Right lobe of liver (tissue), 6 donors: Measurements from ENCODE around the gene CSRNP2. TPM values are rescaled to one million over a fixed set of nuclear protein-coding genes. Genes with fewer than 3 reads are reported as not detected.

Source experiments
- ATAC-seq, 4 donors: fragments of 200-7000 bp; cut with Tn5 transposase; one replicate each; pipeline ENCODE4 v1.9.1; 2020; ENCODE audit warnings: mild to moderate bottlenecking in 4 of 4, moderate library complexity in 4 of 4
- DNase-seq, 3 donors: peaks; one replicate each; pipeline ENCODE4 v3.0.0-alpha.2; 2020
- H3K27ac ChIP-seq, 3 donors: fragments of 200-600 bp; one replicate each; pipeline ENCODE4 v1.8.0; 2022
- H3K27me3 ChIP-seq, 2 donors: fragments of 200-600 bp; one replicate each; pipeline ENCODE4 v1.8.0; 2022
- H3K36me3 ChIP-seq, 4 donors: fragments of 200-600 bp; sonication (generic) in 1 of 4; one replicate each; pipeline versions ENCODE4 v1.5.1 to v1.8.0; 2017 to 2022; ENCODE audit warnings: control low read depth in 1 of 4
- H3K4me1 ChIP-seq, 4 donors: fragments of 200-600 bp; sonication (generic) in 1 of 4; one replicate each; pipeline versions ENCODE4 v1.5.1 to v1.8.0; 2017 to 2022; ENCODE audit warnings: control low read depth in 1 of 4
- H3K4me3 ChIP-seq, 3 donors: fragments of 200-600 bp; one replicate each; pipeline ENCODE4 v1.8.0; 2022
- H3K9me3 ChIP-seq, 4 donors: fragments of 200-600 bp; sonication (generic) in 1 of 4; one replicate each; pipeline versions ENCODE4 v1.5.1 to v1.8.0; 2017 to 2022; ENCODE audit warnings: control low read depth in 1 of 4
- CTCF ChIP-seq, 4 donors: fragments of 200-600 bp in 3 of 4; fragments of 450-650 bp in 1 of 4; IDR thresholded peaks; one replicate each; pipeline versions ENCODE4 v1.5.1 to v1.8.0; 2016 to 2022; ENCODE audit warnings: antibody characterized with exemption in 4 of 4, mild to moderate bottlenecking in 2 of 4
- POLR2A ChIP-seq: fragments of 450-650 bp; IDR thresholded peaks from one replicate; pipeline ENCODE4 v1.6.1; 2017; ENCODE audit warnings: antibody characterized with exemption, mild to moderate bottlenecking
- WGBS: methylation state at CpG from one replicate; pipeline ENCODE4 v1.1.6; 2018; ENCODE audit warnings: low coverage, low lambda C conversion rate; ENCODE audit not compliant: insufficient coverage; ENCODE audit errors: missing lambda C conversion rate; 5-methylcytosine and 5-hydroxymethylcytosine counted together
- intact Hi-C, 2 donors: fragments of 100-400 bp; cut with DNase I; formaldehyde crosslinking; loops; one replicate each; pipeline versions ENCODE4 v1.11.2 to v1.14.1; 2022
- total RNA-seq, 6 experiments: library from RNA; depleted of rRNA in 2 of 6; stranded (reverse); fragments of >200 nt in 2 of 6; fragmentation: NEBNext Ultra II Directional in 3 of 6; extraction: Animal tissue kit (Norgen Biotek cat#: 25700) in 3 of 6; gene quantifications; one replicate each; pipeline versions ENCODE4 v1.1.0 to v1.2.4, GENCODE V29; 2016 to 2023
- donor health status: DM: no; HTN: yes; CAD: no.
- donor health status: DM: no; HTN: no; CAD: no.
- donor health status: DM: no; HTN: no; CAD: no.
- donor health status: DM: no; HTN: yes; CAD: no.
- donor health status: DM: no; HTN: yes; CAD: no.

Gene CSRNP2
- total RNA-seq, 6 experiments from 2014 or later, result 5.2 to 9.4 (median 6.7) TPM

GRCh38 chr12:51047655-51048540, 35.5 kb downstream of the CSRNP2 start, which contains the start of gene LETMD1:
TSS of gene LETMD1 (plus strand) at chr12:51048327. CDS start at chr12:51048357, 30 bp downstream.
- intact Hi-C loops, result no loop called here
- WGBS, result 3% methylated on average over 35 of the region's 51 CpGs
- peak; percentile 90 for TF ChIP-seq POLR2A
- TF ChIP-seq CTCF (IDR thresholded peaks at IDR 0.05), result peak; percentile 89 to 96 (median 93)
- Histone ChIP-seq H3K4me1 (peaks cover 0 to 14% (median 5%) of the 10 kb centered on the region in 4 donors), H3K27ac (peak within 1 kb of the TSS; percentile 88 to 94 (median 91)), H3K9me3 (no peaks in the 10 kb centered on the region), H3K27me3 (no peaks in the 10 kb centered on the region), H3K4me3 (peak within 1 kb of the TSS; percentile 83 to 88 (median 87)), H3K36me3 (peaks cover 0 to 22% (median 4%) of the 10 kb centered on the region in 4 donors)
- peak; percentile 96 to 99 (median 98) for ATAC-seq
- peak; percentile 89 to 97 (median 94) for DNase-seq

GRCh38 chr12:51036279-51036678, 47.1 kb downstream of the CSRNP2 start:
- H3K4me3 ChIP-seq, result no peak overlapping the region

GRCh38 chr12:51033457-51034089, 49.8 kb downstream of the CSRNP2 start:
- Histone ChIP-seq H3K27ac (no peak overlapping the region), H3K36me3 (no peaks in the 10 kb centered on the region), H3K4me1 (no peaks in the 10 kb centered on the region), H3K4me3 (no peak overlapping the region), H3K9me3 (no peaks in the 10 kb centered on the region), H3K27me3 (no peaks in the 10 kb centered on the region)
- ATAC-seq (no peak), DNase-seq (no peak)
- no peak for TF ChIP-seq CTCF (IDR thresholded peaks at IDR 0.05)
- no peak for TF ChIP-seq POLR2A
- WGBS, result 100% methylated on average over 1 of the region's 4 CpGs
- intact Hi-C loops, result no loop called here

More at GRCh38 chr12:51036279-51036678, 47.1 kb downstream of the CSRNP2 start:
- no peaks in the 10 kb centered on the region for H3K9me3 ChIP-seq
- intact Hi-C loops, result no loop called here
- WGBS, result 34% methylated on average over 2 of the region's 3 CpGs
- H3K36me3 ChIP-seq, result no peaks in the 10 kb centered on the region
- TF ChIP-seq POLR2A (no peak), CTCF (IDR thresholded peaks at IDR 0.05) (no peak)
- DNase-seq, result no peak
- no peak overlapping the region for H3K27ac ChIP-seq
- no peak for ATAC-seq
- H3K27me3 ChIP-seq, result no peaks in the 10 kb centered on the region
- no peaks in the 10 kb centered on the region for H3K4me1 ChIP-seq

- WGBS, result 83% methylated on average over 2 of the region's 2 CpGs
- no peaks in the 10 kb centered on the region for H3K36me3 ChIP-seq
- no peaks in the 10 kb centered on the region for H3K9me3 ChIP-seq
- DNase-seq (no peak), ATAC-seq (no peak)
- H3K4me1 ChIP-seq, result no peaks in the 10 kb centered on the region
- intact Hi-C loops, result no loop called here
- H3K4me3 ChIP-seq, result no peak overlapping the region
- TF ChIP-seq POLR2A, result no peak
- no peak for TF ChIP-seq CTCF (IDR thresholded peaks at IDR 0.05)
- H3K27me3 ChIP-seq, result no peaks in the 10 kb centered on the region
- no peak overlapping the region for H3K27ac ChIP-seq
Measured at GRCh38 chr12:51033048-51033447, 50.3 kb downstream of the CSRNP2 start.
